Stimulated activated memory B cell treated with anti-CD40 and anti-IgM and Interleukin-4, amounts not matched to agents 10 μg/mL and 1 μg/mL and 100 μg/mL, for 72 hours (primary cell): Measurements from ENCODE around the gene NUDCD2.
"Not testable (repeated sequence)": the region's sequence is repeated elsewhere in the genome, so short reads cannot be mapped to it uniquely, and the experiment has no call there.

ENCODE experiments used
- ATAC-seq: fragments of 150-1000 bp; cut with Tn5 transposase; 2 replicates; pipeline ENCODE4 v1.10.0; 2021
- H3K27ac Mint-ChIP-seq: one replicate; pipeline ENCODE4 v1.8.0; 2022; ENCODE audit warnings: mild to moderate bottlenecking, mixed read lengths
- H3K27me3 Mint-ChIP-seq: one replicate; pipeline ENCODE4 v1.8.0; 2022; ENCODE audit warnings: mixed read lengths
- H3K36me3 Mint-ChIP-seq: one replicate; pipeline ENCODE4 v1.8.0; 2022; ENCODE audit warnings: mixed read lengths
- H3K4me1 Mint-ChIP-seq: one replicate; pipeline ENCODE4 v1.8.0; 2022; ENCODE audit warnings: mixed read lengths
- H3K4me3 Mint-ChIP-seq: one replicate; pipeline ENCODE4 v1.8.0; 2022; ENCODE audit warnings: mild to moderate bottlenecking, moderate library complexity, mixed read lengths
- H3K9me3 Mint-ChIP-seq: one replicate; pipeline ENCODE4 v1.8.0; 2022; ENCODE audit warnings: mixed read lengths

NUDCD2 gene

DNA sequence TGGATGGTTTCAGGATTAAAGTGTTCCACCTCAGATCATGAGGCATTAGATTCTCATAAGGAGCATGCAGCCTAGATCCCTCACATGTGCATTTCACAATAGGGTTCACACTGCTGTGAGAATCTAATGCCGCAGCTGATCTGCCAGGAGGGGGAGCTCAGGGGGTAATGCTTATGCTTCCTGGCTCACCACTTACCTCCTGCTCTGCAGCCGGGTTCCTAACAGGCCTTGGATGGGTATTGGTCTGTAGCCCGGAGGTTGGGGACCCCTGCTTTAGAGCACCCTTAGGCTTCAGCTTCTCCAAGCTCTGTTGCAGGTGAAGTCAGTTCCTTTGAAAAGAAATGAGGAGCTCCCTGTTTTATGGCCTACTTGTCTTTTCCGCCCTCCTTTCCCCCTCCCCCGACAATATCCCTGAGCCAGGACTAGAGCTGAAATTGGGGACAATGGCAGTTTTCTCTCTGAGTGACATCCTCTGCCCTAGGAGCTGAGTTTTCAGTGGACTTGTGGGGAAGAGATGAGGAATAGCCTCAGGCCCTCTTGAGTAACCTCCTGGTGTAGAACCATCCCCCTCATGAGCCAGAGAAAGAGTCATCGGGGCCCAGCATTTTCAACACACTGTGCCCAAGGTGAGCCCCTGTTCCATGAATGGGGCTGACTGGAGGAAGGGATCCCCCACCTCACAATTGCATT is 29.3 kb upstream of the NUDCD2 start:
- Mint-ChIP-seq H3K27me3 (no peaks in the 10 kb centered on the region), H3K27ac (no peak overlapping the region), H3K4me3 (no peak overlapping the region), H3K9me3 (no peaks in the 10 kb centered on the region), H3K36me3 (peaks cover 6% of the 10 kb centered on the region), H3K4me1 (no peaks in the 10 kb centered on the region)
- no peak for ATAC-seq

DNA sequence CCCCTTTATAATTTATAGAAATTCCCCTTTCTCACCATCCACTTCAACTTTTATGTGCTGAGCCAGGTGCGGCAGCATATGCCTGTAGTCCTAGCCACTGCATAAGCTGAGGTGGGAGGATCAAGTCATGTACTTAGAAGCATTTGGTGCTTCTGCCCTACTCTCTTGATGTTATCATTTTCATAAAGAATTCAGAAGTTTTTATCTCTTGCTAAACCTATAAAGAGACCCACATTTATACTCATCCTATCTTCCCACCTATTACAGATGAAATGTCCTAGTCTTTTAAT is 19.0 kb upstream of the NUDCD2 start:
- H3K36me3 Mint-ChIP-seq = peaks cover 6% of the 10 kb centered on the region
- no peak overlapping the region for H3K27ac Mint-ChIP-seq
- H3K4me1 Mint-ChIP-seq = no peaks in the 10 kb centered on the region
- ATAC-seq = no peak
- H3K4me3 Mint-ChIP-seq = no peak overlapping the region
- H3K9me3 Mint-ChIP-seq = no peaks in the 10 kb centered on the region
- no peaks in the 10 kb centered on the region for H3K27me3 Mint-ChIP-seq

DNA sequence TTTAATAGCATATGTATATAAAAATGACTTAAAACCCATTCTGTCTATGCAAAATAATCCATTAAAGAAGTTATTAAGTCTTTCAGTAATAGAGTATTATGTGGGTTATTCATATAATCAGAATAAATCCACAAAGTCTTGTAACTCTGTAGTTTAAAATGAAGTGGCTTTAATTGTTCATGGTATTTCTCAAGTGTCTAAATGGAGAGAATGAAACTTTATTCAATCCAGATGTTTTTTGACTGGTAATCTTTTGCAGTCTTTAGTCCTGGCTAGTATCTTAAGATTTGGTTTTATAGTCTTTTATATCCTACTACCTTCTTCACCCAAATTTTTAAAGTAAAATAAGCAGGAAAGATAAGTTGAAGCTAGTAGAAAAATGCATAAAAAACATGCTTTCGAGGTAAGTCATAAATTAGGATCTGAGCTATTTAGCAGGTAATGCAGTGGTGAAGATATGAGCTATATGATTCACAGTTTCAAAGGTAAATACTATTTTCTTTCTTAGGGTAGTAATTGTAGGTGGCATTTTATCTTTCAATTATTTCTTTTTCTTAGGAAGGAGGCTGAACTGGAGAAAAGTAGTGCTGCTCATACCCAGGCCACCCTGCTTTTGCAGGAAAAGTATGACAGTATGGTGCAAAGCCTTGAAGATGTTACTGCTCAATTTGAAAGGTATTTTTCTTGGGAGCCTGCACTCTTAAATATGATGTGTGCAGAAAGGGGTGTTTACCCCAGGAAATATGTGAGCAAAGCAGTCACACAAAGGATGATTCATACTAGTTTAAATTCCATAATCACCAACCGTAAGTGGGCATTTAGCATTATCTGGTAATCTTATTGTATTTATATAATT is 18.5 kb upstream of the NUDCD2 start:
- no peaks in the 10 kb centered on the region for H3K27me3 Mint-ChIP-seq
- no peak overlapping the region for H3K4me3 Mint-ChIP-seq
- no peaks in the 10 kb centered on the region for H3K4me1 Mint-ChIP-seq
- H3K36me3 Mint-ChIP-seq = peaks cover 6% of the 10 kb centered on the region
- no peak overlapping the region for H3K27ac Mint-ChIP-seq
- ATAC-seq = no peak
- H3K9me3 Mint-ChIP-seq = no peaks in the 10 kb centered on the region

DNA sequence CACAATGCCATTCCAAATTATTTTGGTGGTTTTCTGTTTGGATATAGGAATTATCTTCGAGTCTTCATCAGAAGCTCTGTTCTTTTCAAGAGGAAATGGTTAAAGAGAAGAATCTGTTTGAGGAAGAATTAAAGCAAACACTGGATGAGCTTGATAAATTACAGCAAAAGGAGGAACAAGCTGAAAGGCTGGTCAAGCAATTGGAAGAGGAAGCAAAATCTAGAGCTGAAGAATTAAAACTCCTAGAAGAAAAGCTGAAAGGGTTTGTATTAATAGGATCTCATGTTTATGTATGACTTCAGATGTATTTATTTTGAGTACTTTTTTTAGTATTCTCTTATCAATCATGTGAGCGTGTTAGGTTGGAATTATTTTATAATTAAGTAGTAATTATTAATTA is 15.5 kb upstream of the NUDCD2 start:
- no peaks in the 10 kb centered on the region for H3K27me3 Mint-ChIP-seq
- ATAC-seq = no peak
- H3K27ac Mint-ChIP-seq = no peak overlapping the region
- peaks cover 6% of the 10 kb centered on the region for H3K36me3 Mint-ChIP-seq
- no peaks in the 10 kb centered on the region for H3K4me1 Mint-ChIP-seq
- H3K4me3 Mint-ChIP-seq = no peak overlapping the region
- no peaks in the 10 kb centered on the region for H3K9me3 Mint-ChIP-seq

DNA sequence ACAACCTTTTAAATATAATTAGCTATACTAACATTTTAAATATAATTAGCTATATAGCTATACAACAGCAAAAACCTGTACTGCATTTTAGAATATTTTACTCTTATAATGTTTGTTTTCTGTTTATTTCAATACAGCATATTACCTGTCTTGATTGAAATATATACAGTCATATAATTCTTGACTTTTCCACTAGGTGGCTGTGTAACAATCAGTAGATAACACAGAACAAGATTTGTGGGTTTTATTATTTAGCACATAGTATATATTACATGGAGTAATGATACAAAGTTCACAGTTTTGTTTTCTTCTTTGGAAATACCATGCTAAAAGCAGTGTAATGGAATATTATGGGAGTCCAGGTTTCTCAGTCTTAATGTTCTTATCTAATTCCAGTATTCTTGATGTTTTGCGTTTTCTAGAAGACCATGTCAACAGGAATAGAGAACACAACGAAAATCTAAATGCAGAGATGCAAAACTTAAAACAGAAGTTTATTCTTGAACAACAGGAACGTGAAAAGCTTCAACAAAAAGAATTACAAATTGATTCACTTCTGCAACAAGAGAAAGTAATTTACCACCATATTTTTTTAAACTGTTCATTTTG is 13.8 kb upstream of the NUDCD2 start:
- Mint-ChIP-seq H3K27ac (no peak overlapping the region), H3K27me3 (no peaks in the 10 kb centered on the region), H3K4me1 (no peaks in the 10 kb centered on the region), H3K36me3 (peaks cover 6% of the 10 kb centered on the region), H3K4me3 (no peak overlapping the region), H3K9me3 (no peaks in the 10 kb centered on the region)
- ATAC-seq = no peak

DNA sequence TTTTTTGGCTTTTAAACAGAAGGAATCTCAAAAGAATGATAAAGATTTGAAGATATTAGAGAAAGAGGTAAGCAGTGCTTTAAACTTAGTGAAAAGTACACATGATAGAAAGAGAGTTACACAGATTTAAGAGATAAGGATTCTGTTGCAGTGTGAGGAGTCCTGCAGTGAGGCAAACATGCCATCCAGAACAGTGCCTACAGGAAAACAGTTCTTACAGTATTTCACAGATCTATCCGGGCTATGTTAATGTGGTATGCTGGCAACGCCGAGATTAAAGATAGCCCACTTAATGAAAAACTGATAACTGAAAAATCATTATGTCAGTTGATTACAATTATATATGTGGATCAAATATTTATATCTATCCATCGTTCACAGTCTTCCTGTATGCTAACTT is 7.8 kb upstream of the NUDCD2 start:
- H3K36me3 Mint-ChIP-seq = no peaks in the 10 kb centered on the region
- no peak for ATAC-seq
- no peaks in the 10 kb centered on the region for H3K27me3 Mint-ChIP-seq
- H3K9me3 Mint-ChIP-seq = no peaks in the 10 kb centered on the region
- no peak overlapping the region for H3K4me3 Mint-ChIP-seq
- H3K4me1 Mint-ChIP-seq = no peaks in the 10 kb centered on the region
- H3K27ac Mint-ChIP-seq = no peak overlapping the region

DNA sequence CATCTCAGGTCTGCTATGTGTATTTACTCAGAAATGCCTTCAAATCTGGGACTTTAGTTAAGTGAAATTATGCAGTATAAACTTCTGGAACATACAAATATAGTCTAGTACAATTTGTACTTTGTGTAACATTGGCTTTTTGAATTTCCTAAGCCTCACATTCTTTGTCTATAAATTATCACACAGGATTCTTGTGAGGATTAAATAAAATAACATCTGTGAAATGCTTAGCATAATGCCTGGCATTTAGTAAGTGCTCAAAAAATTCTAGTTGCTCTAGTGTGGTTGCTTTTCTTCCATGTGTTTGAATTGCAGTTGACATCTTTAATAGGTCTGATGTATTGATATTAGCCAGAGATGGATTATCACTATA is 3.1 kb upstream of the NUDCD2 start:
- no peaks in the 10 kb centered on the region for H3K36me3 Mint-ChIP-seq
- no peaks in the 10 kb centered on the region for H3K9me3 Mint-ChIP-seq
- ATAC-seq = no peak
- H3K27ac Mint-ChIP-seq = no peak overlapping the region
- H3K27me3 Mint-ChIP-seq = no peaks in the 10 kb centered on the region
- H3K4me1 Mint-ChIP-seq = peaks cover 10% of the 10 kb centered on the region
- no peak overlapping the region for H3K4me3 Mint-ChIP-seq

DNA sequence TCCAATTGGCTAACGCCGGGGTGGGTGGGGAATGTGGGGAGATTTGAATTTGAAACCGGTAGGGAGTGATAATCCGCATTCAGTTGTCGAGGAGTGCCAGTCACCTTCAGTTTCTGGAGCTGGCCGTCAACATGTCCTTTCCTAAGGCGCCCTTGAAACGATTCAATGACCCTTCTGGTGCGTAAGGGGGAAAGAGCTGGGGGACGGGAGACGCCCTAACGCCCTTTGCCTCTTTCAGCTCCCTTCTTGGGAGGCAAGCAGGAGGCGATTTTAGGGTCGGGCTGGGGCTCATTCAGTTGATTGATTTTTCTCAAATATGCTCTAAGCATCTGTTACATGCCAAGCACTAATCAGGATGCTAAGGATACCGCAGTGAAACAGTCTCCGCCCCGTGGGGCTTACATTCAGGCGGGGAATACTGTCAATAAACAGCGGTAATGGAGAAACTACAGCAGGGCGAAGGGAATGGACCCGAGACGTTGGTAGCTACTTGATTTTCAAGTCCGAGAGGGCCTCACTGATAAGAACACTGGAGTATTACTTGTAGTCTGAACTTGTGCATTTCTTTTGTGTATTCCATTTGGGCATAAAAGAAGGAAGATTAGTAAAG is 765 bp upstream of the NUDCD2 start, which contains the start of gene HMMR:
HMMR (plus strand) TSS at position 71 of the 610 bp plus-strand sequence; CDS start at position 132, 61 bp downstream.
- Mint-ChIP-seq H3K36me3 (peaks cover 10% of the 10 kb centered on the region), H3K9me3 (no peaks in the 10 kb centered on the region), H3K27ac (peak within 1 kb of the TSS; percentile 99), H3K4me1 (peaks cover 22% of the 10 kb centered on the region), H3K4me3 (peak within 1 kb of the TSS; percentile 94), H3K27me3 (no peaks in the 10 kb centered on the region)
- ATAC-seq = no peak

DNA sequence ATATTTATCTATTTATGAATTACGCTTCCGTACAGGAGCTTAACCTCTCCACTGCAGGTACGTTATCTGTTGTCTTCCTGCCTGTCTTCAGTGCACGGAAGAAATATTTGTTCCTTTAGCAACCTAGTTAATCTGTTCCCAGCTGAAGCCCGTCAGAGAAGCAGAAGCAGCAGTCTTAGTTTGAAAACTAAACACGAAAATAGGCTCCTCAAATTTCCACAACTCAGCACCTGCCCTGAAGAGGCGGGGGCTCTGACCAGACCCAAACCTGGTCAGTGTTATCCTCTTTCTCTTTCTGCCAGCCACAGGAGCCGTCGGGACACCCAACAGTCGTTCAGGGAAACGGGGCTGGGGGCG is 462 bp downstream of the NUDCD2 start:
- no peaks in the 10 kb centered on the region for H3K27me3 Mint-ChIP-seq
- ATAC-seq = peak; percentile 0
- H3K36me3 Mint-ChIP-seq = peaks cover 23% of the 10 kb centered on the region
- peak overlapping the region; percentile 94 for H3K4me3 Mint-ChIP-seq
- peaks cover 22% of the 10 kb centered on the region for H3K4me1 Mint-ChIP-seq
- no peaks in the 10 kb centered on the region for H3K9me3 Mint-ChIP-seq
- H3K27ac Mint-ChIP-seq = peak overlapping the region; percentile 99

DNA sequence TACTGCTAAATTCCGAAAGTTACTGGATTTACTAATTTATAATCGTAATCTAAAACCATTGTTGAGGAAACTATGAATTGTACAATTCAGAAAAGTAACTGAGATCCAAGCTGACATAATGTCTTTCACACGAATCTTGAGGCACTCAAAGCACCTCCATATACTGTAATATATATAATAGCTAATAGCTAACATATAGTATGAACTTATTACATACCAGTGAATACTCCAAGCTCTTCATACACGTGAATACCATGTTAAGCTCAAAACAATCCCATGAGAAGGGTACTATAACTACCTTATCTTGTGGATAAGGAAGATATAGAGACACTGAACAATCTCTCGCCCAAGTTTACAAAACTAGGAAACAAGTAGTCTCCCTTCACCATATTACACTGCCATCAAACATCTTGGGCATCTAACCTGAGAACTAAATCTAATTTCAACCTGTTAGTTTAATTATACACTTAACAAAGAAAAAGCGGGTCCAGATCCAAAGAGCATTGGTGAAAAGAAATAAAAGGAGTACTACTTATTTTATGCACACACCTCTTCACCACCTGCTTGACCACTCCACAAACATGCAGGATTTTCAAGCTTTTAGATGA is 1.0 kb downstream of the NUDCD2 start:
- H3K4me1 Mint-ChIP-seq = peaks cover 22% of the 10 kb centered on the region
- no peak for ATAC-seq
- peak overlapping the region; percentile 94 for H3K4me3 Mint-ChIP-seq
- H3K27ac Mint-ChIP-seq = peak overlapping the region; percentile 99
- H3K9me3 Mint-ChIP-seq = no peaks in the 10 kb centered on the region
- H3K36me3 Mint-ChIP-seq = peaks cover 25% of the 10 kb centered on the region
- no peaks in the 10 kb centered on the region for H3K27me3 Mint-ChIP-seq

DNA sequence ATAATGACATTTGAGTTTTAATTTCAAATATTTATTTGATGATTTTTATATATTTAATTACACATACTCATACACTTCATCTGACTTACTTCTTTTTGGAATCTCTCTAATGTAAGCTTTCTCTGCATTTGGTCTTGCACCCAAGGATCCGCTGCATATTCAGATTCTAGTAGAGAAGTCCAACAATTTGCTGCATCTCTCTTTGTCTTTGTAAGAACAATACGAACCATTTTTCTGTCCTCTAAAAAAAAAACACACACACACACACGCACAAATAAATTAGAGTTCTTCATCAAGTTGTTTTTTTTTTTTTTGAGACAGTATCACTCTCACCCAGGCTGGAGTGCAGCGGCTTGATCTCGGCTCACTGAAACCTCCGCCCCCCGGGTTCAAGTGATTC is 3.1 kb downstream of the NUDCD2 start:
- no peaks in the 10 kb centered on the region for H3K27me3 Mint-ChIP-seq
- H3K9me3 Mint-ChIP-seq = no peaks in the 10 kb centered on the region
- H3K27ac Mint-ChIP-seq = no peak overlapping the region
- no peak overlapping the region for H3K4me3 Mint-ChIP-seq
- no peak for ATAC-seq
- peaks cover 22% of the 10 kb centered on the region for H3K4me1 Mint-ChIP-seq
- H3K36me3 Mint-ChIP-seq = peaks cover 25% of the 10 kb centered on the region

DNA sequence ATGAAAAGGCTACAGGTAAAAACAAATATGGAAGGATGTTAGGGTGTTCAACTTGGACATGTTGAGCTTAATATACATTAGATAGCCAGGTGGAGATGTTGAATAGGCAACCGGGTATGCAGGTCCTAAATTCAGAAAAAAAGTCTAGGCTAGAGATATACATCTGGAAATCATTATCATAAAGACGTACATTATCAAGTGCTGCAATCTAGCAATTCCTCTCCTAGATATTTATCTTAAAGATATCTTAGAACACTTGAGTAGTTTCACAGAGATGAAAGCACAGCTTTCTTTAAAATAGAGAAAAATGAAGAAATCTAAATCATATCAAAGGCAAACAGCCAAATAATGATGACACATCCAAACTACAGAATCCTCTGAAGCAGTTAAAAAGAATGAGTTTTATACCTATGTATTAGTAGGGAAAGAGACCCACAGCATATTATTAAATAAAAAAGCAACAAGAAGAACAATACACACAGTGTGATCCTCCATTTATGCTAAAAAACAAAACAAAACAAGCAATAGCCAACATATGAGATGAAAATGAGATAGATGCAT is 3.8 kb downstream of the NUDCD2 start:
- H3K27me3 Mint-ChIP-seq = no peaks in the 10 kb centered on the region
- H3K36me3 Mint-ChIP-seq = peaks cover 31% of the 10 kb centered on the region
- no peak overlapping the region for H3K4me3 Mint-ChIP-seq
- H3K4me1 Mint-ChIP-seq = peaks cover 22% of the 10 kb centered on the region
- H3K9me3 Mint-ChIP-seq = no peaks in the 10 kb centered on the region
- H3K27ac Mint-ChIP-seq = no peak overlapping the region
- no peak for ATAC-seq

DNA sequence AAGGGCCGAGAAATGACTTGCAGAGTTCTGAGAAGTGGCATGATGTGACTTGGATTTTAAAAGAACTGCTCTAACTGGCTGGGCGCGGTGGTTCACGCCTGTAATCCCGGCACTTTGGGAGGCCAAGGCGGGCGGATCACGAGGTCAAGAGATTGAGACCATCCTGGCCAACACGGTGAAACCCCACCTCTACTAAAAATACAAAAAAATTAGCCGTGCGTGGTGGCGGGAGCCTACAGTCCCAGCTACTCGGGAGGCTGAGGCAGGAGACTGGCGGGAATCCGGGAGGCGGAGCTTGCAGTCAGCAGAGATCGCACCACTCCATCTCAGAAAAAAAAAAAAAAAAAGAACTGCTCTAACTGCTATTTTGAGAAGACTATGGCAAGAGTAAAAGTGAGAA is 4.5 kb downstream of the NUDCD2 start:
- H3K36me3 Mint-ChIP-seq = peaks cover 36% of the 10 kb centered on the region
- not testable (repeated sequence) for ATAC-seq, H3K9me3 Mint-ChIP-seq, H3K27me3 Mint-ChIP-seq, H3K4me3 Mint-ChIP-seq
- H3K4me1 Mint-ChIP-seq = peaks cover 22% of the 10 kb centered on the region
- H3K27ac Mint-ChIP-seq = peak overlapping the region; percentile 37

DNA sequence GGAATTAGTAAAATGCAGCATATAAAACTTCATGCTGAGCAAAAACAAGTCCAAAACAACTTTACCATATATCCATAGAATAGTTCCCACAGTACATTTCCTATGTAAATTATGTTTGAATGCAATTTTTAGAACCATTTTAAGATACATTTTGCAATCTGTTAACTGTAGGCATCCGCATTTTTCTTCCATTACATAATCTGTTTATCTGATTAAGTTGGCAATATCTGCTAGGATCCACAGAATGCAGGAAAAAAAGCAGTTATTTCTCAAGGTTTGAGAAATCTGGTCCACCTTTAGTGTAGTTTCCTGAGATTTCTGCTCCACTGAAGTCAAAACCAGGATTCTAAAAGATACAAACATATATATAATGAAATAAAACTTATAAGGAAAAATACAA is 6.2 kb downstream of the NUDCD2 start:
- peaks cover 51% of the 10 kb centered on the region for H3K36me3 Mint-ChIP-seq
- no peaks in the 10 kb centered on the region for H3K9me3 Mint-ChIP-seq
- H3K27me3 Mint-ChIP-seq = no peaks in the 10 kb centered on the region

DNA sequence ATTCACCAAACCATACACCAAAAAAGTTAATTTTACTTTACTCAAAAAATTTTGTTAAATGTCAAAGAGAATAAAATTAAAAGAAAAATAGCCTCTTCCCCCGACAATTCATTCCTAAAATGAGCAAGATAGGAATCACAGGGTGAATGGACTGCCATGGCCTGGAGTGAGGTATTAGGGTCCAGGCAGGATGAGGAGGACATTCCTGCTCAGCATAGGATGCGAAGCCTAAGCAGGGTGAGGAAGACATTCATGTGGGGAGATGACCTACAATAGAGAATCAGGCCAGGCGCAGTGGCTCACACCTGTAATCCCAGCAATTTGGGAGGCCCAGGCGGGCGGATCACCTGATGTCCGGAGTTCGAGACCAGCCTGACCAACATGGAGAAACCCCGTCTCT is 8.4 kb downstream of the NUDCD2 start:
- no peak overlapping the region for H3K4me3 Mint-ChIP-seq
- ATAC-seq = no peak
- H3K36me3 Mint-ChIP-seq = peaks cover 64% of the 10 kb centered on the region
- peaks cover 5% of the 10 kb centered on the region for H3K4me1 Mint-ChIP-seq
- no peaks in the 10 kb centered on the region for H3K9me3 Mint-ChIP-seq
- no peaks in the 10 kb centered on the region for H3K27me3 Mint-ChIP-seq
- H3K27ac Mint-ChIP-seq = no peak overlapping the region

More for the DNA sequence above, 6.2 kb downstream of the NUDCD2 start:
- peaks cover 13% of the 10 kb centered on the region for H3K4me1 Mint-ChIP-seq
- ATAC-seq = no peak
- H3K4me3 Mint-ChIP-seq = no peak overlapping the region
- H3K27ac Mint-ChIP-seq = no peak overlapping the region
